HL-60 (cell line): ENCODE results near the gene TMEM117.

Source experiments
- DNase-seq, 2 experiments: peaks; one replicate each; pipeline ENCODE4 v3.0.0-alpha.2; 2010 to 2020; ENCODE audit warnings: low read depth in 1 of 2, low spot score in 1 of 2
- H3K27ac ChIP-seq: fragments of 250-450 bp; sonication (Bioruptor Pico); replicated peaks from 2 replicates; pipeline ENCODE4 v1.5.1; 2020; ENCODE audit warnings: mild to moderate bottlenecking, moderate library complexity
- H3K27me3 ChIP-seq: fragments of 250-450 bp; sonication (Bioruptor Pico); 2 replicates; pipeline ENCODE4 v1.5.1; 2021; ENCODE audit warnings: mild to moderate bottlenecking, moderate library complexity; ENCODE audit not compliant: insufficient read depth, poor library complexity, severe bottlenecking
- H3K4me3 ChIP-seq: replicated peaks from 2 replicates; pipeline ENCODE4 v1.5.1; 2011; ENCODE audit warnings: mild to moderate bottlenecking, control low read depth, low read length; ENCODE audit not compliant: insufficient read depth
- GABPA ChIP-seq: IDR thresholded peaks from 2 replicates; pipeline ENCODE4 v1.6.1; 2012; ENCODE audit warnings: low read depth
- POLR2AphosphoS5 ChIP-seq: IDR thresholded peaks from 2 replicates; pipeline ENCODE4 v1.6.1; 2012; ENCODE audit warnings: low read depth
- SPI1 ChIP-seq: IDR thresholded peaks from 2 replicates; pipeline ENCODE4 v1.6.1; 2012; ENCODE audit warnings: low read depth, mild to moderate bottlenecking, borderline replicate concordance
- TF ChIP-seq, protein P1 (sequence below): IDR thresholded peaks from one replicate; pipeline ENCODE4 v1.5.1; 2011; ENCODE audit warnings: low read length, control low read depth, inconsistent platforms; ENCODE audit not compliant: insufficient read depth
- TF ChIP-seq, protein P2 (sequence below): IDR thresholded peaks from 2 replicates; pipeline ENCODE4 v1.6.1; 2012; ENCODE audit warnings: low read depth; ENCODE audit not compliant: insufficient replicate concordance

The TMEM117 gene

DNA sequence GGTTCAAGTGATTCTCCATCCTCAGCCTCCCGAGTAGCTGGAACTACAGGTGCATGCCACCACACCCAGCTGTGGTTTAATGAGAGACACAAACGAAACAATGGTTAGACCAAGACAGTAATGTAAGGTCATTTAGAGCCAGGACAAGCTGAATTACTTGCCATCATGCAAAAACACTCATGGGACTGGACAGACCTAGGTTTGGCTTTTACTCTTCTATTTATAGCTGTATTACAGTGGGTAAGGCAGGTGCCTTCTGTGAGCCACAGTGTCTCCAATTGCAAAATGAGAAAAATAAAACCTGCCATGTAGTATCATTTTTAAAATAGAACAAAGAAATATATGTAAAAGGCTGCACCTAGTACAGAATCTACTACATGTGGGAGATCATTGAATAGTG is 527.1 kb downstream of the TMEM117 start:
- H3K27ac ChIP-seq: no peak overlapping the region
- no peak for DNase-seq
- no peak overlapping the region for H3K4me3 ChIP-seq
- TF ChIP-seq, protein P1, sequence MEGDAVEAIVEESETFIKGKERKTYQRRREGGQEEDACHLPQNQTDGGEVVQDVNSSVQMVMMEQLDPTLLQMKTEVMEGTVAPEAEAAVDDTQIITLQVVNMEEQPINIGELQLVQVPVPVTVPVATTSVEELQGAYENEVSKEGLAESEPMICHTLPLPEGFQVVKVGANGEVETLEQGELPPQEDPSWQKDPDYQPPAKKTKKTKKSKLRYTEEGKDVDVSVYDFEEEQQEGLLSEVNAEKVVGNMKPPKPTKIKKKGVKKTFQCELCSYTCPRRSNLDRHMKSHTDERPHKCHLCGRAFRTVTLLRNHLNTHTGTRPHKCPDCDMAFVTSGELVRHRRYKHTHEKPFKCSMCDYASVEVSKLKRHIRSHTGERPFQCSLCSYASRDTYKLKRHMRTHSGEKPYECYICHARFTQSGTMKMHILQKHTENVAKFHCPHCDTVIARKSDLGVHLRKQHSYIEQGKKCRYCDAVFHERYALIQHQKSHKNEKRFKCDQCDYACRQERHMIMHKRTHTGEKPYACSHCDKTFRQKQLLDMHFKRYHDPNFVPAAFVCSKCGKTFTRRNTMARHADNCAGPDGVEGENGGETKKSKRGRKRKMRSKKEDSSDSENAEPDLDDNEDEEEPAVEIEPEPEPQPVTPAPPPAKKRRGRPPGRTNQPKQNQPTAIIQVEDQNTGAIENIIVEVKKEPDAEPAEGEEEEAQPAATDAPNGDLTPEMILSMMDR: no peak
- no peak for TF ChIP-seq SPI1
- no peak for TF ChIP-seq GABPA
- TF ChIP-seq, protein P2, sequence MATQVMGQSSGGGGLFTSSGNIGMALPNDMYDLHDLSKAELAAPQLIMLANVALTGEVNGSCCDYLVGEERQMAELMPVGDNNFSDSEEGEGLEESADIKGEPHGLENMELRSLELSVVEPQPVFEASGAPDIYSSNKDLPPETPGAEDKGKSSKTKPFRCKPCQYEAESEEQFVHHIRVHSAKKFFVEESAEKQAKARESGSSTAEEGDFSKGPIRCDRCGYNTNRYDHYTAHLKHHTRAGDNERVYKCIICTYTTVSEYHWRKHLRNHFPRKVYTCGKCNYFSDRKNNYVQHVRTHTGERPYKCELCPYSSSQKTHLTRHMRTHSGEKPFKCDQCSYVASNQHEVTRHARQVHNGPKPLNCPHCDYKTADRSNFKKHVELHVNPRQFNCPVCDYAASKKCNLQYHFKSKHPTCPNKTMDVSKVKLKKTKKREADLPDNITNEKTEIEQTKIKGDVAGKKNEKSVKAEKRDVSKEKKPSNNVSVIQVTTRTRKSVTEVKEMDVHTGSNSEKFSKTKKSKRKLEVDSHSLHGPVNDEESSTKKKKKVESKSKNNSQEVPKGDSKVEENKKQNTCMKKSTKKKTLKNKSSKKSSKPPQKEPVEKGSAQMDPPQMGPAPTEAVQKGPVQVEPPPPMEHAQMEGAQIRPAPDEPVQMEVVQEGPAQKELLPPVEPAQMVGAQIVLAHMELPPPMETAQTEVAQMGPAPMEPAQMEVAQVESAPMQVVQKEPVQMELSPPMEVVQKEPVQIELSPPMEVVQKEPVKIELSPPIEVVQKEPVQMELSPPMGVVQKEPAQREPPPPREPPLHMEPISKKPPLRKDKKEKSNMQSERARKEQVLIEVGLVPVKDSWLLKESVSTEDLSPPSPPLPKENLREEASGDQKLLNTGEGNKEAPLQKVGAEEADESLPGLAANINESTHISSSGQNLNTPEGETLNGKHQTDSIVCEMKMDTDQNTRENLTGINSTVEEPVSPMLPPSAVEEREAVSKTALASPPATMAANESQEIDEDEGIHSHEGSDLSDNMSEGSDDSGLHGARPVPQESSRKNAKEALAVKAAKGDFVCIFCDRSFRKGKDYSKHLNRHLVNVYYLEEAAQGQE: no peak
- no peak for TF ChIP-seq POLR2AphosphoS5
- no peaks in the 10 kb centered on the region for H3K27me3 ChIP-seq

DNA sequence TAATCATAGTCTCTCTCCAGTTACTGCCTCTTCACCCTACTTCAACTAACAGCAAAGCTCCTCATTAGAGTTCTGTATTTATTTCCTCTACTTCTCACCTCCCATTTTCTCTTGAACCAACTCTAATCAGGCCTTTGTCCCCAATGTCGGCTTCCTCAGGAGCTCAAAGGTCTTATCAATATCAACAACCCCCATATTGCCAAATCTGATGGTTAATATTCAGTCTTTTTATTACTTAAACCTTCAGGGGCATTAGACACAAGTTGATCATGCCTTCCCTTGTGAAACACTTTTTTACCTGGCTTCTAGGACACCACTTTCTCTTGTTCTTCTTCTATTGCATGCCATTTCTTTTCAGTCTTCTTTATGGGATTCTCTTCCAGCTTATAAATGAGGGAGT is 531.3 kb downstream of the TMEM117 start:
- H3K27me3 ChIP-seq: no peaks in the 10 kb centered on the region
- DNase-seq: no peak
- no peak overlapping the region for H3K27ac ChIP-seq
- H3K4me3 ChIP-seq: no peak overlapping the region
- TF ChIP-seq POLR2AphosphoS5 (no peak), SPI1 (no peak), GABPA (no peak)
- TF ChIP-seq, protein P2: no peak
- TF ChIP-seq, protein P1: no peak

DNA sequence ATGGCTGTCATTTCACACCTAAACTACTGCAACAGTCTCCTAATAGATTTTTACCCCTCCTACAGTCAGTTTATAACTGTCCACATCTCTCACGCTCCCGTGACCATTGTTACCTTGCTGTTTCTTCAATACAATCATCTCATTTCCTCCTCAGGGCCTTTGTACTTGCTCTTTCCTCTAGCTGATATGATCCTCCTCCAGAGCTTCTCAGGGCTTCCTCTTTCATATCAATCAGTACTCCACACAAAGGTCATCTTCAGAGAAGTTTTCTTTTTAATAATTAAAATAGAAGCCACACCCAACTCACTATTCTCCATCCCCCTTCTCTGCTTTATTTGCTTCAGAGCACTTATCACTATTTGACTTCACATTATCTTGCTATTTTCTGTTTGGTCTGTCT is 532.0 kb downstream of the TMEM117 start:
- no peak for DNase-seq
- Histone ChIP-seq H3K27me3 (no peaks in the 10 kb centered on the region), H3K4me3 (no peak overlapping the region), H3K27ac (no peak overlapping the region)
- TF ChIP-seq GABPA (no peak), SPI1 (no peak), POLR2AphosphoS5 (no peak)
- TF ChIP-seq, protein P1: no peak
- TF ChIP-seq, protein P2: no peak
